Measurements from ENCODE around the gene FOXB2. TPM values are rescaled to one million over a fixed set of nuclear protein-coding genes. Genes with fewer than 3 reads are reported as not detected.
"Not testable (repeated sequence)": the region's sequence is repeated elsewhere in the genome, so short reads cannot be mapped to it uniquely, and the experiment has no call there.

The FOXB2 gene
- polyA plus RNA-seq, 1 donor from 2014 or later, result not detected

- TF ChIP-seq REST (IDR thresholded peaks at IDR 0.05; ENCODE audit: borderline replicate concordance) (no peak), SMC3 (conservative IDR thresholded peaks at IDR 0.05; ENCODE audit: poor library complexity) (no peak), TAF1 (IDR thresholded peaks at IDR 0.05; ENCODE audit: low read depth) (no peak), EP300 (conservative IDR thresholded peaks at IDR 0.05; ENCODE audit: poor library complexity, severe bottlenecking) (no peak), RAD21 (conservative IDR thresholded peaks at IDR 0.05) (no peak), POLR2AphosphoS5 (IDR thresholded peaks at IDR 0.05) (no peak), EZH2 (IDR thresholded peaks at IDR 0.05; ENCODE audit: borderline replicate concordance, insufficient read depth, low read length, poor library complexity, severe bottlenecking) (no peak), MXI1 (conservative IDR thresholded peaks at IDR 0.05; ENCODE audit: poor library complexity, severe bottlenecking) (no peak)
- TF ChIP-seq, protein P1, sequence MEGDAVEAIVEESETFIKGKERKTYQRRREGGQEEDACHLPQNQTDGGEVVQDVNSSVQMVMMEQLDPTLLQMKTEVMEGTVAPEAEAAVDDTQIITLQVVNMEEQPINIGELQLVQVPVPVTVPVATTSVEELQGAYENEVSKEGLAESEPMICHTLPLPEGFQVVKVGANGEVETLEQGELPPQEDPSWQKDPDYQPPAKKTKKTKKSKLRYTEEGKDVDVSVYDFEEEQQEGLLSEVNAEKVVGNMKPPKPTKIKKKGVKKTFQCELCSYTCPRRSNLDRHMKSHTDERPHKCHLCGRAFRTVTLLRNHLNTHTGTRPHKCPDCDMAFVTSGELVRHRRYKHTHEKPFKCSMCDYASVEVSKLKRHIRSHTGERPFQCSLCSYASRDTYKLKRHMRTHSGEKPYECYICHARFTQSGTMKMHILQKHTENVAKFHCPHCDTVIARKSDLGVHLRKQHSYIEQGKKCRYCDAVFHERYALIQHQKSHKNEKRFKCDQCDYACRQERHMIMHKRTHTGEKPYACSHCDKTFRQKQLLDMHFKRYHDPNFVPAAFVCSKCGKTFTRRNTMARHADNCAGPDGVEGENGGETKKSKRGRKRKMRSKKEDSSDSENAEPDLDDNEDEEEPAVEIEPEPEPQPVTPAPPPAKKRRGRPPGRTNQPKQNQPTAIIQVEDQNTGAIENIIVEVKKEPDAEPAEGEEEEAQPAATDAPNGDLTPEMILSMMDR (IDR thresholded peaks at IDR 0.05; ENCODE audit: poor library complexity, severe bottlenecking), result no peak
- no peak overlapping the region for H3K4me2 ChIP-seq (ENCODE audit: low read length)
- no peak overlapping the region for H3K4me3 ChIP-seq (ENCODE audit: low read length)
- no peak overlapping the region for H2AFZ ChIP-seq (ENCODE audit: low read depth, low read length)
- no peaks in the 10 kb centered on the region for H3F3A ChIP-seq (ENCODE audit: insufficient read depth, low read length, poor library complexity, severe bottlenecking)
- H3K27me3 ChIP-seq (ENCODE audit: insufficient read depth, low read depth, low read length), result no peaks in the 10 kb centered on the region
- no peaks in the 10 kb centered on the region for H3K36me3 ChIP-seq (ENCODE audit: insufficient read depth, low read length)
- H3K9me2 ChIP-seq (ENCODE audit: insufficient read depth, low read length), result no peaks in the 10 kb centered on the region
- no peak overlapping the region for H3K27ac ChIP-seq (ENCODE audit: low read length)
- H4K20me1 ChIP-seq (ENCODE audit: insufficient read depth), result no peaks in the 10 kb centered on the region
- H3K9ac ChIP-seq (ENCODE audit: low read length), result no peak overlapping the region
- H3K9me3 ChIP-seq (ENCODE audit: low read length), result no peaks in the 10 kb centered on the region
- H3K79me2 ChIP-seq (replicated peaks; ENCODE audit: insufficient read depth, low read length), result no peaks in the 10 kb centered on the region
Observed at GRCh38 chr9:77040340-77040739, 20.9 kb downstream of the FOXB2 start.

DNA sequence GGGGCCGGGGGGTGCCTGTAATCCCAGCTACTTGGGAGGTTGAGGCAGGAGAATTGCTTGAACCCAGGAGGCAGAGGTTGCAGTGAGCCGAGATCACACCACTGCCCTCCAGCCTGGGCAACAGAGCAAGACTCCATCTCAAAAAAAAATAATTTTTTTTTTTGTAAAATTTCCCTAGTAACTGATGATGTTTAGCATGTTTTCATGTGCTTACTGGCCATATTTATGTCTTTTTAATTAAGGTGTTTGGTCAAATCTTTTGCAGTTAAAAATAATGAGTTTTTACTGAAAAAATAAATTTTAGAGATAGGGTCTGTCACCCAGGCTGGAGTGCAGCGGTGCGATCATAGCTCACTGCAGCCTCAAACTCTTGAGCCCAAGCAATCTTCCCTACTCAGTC, 24.3 kb downstream of the FOXB2 start:
- not testable (repeated sequence) for H3K9me2 ChIP-seq (ENCODE audit: insufficient read depth, low read length)

GRCh38 chr9:77060681-77061080, 41.2 kb downstream of the FOXB2 start:
- not testable (repeated sequence) for H3K27ac ChIP-seq (ENCODE audit: low read length); H3K36me3 ChIP-seq (ENCODE audit: insufficient read depth, low read length); H3F3A ChIP-seq (ENCODE audit: insufficient read depth, low read length, poor library complexity, severe bottlenecking); H2AFZ ChIP-seq (ENCODE audit: low read depth, low read length); H3K4me3 ChIP-seq (ENCODE audit: low read length); H3K9me2 ChIP-seq (ENCODE audit: insufficient read depth, low read length); H3K9ac ChIP-seq (ENCODE audit: low read length); H3K27me3 ChIP-seq (ENCODE audit: insufficient read depth, low read depth, low read length); H3K4me2 ChIP-seq (ENCODE audit: low read length); H3K9me3 ChIP-seq (ENCODE audit: low read length); H3K79me2 ChIP-seq (replicated peaks; ENCODE audit: insufficient read depth, low read length); H4K20me1 ChIP-seq (ENCODE audit: insufficient read depth)

More for the DNA sequence above, 24.3 kb downstream of the FOXB2 start:
- H3K27me3 ChIP-seq (ENCODE audit: insufficient read depth, low read depth, low read length); H3K9me3 ChIP-seq (ENCODE audit: low read length); H3K27ac ChIP-seq (ENCODE audit: low read length); H3K36me3 ChIP-seq (ENCODE audit: insufficient read depth, low read length); H3K4me3 ChIP-seq (ENCODE audit: low read length); H4K20me1 ChIP-seq (ENCODE audit: insufficient read depth); H3K79me2 ChIP-seq (replicated peaks; ENCODE audit: insufficient read depth, low read length); H3F3A ChIP-seq (ENCODE audit: insufficient read depth, low read length, poor library complexity, severe bottlenecking); H3K9ac ChIP-seq (ENCODE audit: low read length); H2AFZ ChIP-seq (ENCODE audit: low read depth, low read length); H3K4me2 ChIP-seq (ENCODE audit: low read length): not testable (repeated sequence)
